ENCODE results near the gene ATL3. TPM values are rescaled to one million over a fixed set of nuclear protein-coding genes. Genes with fewer than 3 reads are reported as not detected.
"Not testable (repeated sequence)": the region's sequence is repeated elsewhere in the genome, so short reads cannot be mapped to it uniquely, and the experiment has no call there.

Gene ATL3
- total and polyA plus RNA-seq, 7 donors = 8.4 to 115 (median 97.8) TPM

GRCh38 chr11:63687845-63688244 is 16.7 kb upstream of the ATL3 start:
- Histone ChIP-seq H3K36me3 (no peaks in the 10 kb centered on the region), H3K4me1 (peaks cover 0 to 43% (median 27%) of the 10 kb centered on the region in 4 donors), H3K4me3 (no peak overlapping the region), H3K27ac (no peak overlapping the region), H3K9me3 (no peaks in the 10 kb centered on the region), H3K27me3 (no peaks in the 10 kb centered on the region)
- intact Hi-C loops (cut with DNase I) = no loop called here
- TF ChIP-seq, protein P1, sequence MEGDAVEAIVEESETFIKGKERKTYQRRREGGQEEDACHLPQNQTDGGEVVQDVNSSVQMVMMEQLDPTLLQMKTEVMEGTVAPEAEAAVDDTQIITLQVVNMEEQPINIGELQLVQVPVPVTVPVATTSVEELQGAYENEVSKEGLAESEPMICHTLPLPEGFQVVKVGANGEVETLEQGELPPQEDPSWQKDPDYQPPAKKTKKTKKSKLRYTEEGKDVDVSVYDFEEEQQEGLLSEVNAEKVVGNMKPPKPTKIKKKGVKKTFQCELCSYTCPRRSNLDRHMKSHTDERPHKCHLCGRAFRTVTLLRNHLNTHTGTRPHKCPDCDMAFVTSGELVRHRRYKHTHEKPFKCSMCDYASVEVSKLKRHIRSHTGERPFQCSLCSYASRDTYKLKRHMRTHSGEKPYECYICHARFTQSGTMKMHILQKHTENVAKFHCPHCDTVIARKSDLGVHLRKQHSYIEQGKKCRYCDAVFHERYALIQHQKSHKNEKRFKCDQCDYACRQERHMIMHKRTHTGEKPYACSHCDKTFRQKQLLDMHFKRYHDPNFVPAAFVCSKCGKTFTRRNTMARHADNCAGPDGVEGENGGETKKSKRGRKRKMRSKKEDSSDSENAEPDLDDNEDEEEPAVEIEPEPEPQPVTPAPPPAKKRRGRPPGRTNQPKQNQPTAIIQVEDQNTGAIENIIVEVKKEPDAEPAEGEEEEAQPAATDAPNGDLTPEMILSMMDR (IDR thresholded peaks at IDR 0.05) = no peak
- no peak for TF ChIP-seq POLR2AphosphoS5 (IDR thresholded peaks at IDR 0.05)
- TF ChIP-seq POLR2A (IDR thresholded peaks at IDR 0.05) = no peak
- TF ChIP-seq EP300 (IDR thresholded peaks at IDR 0.05) = no peak
- WGBS, 2 donors = 85 to 87% methylated on average over 1 of the region's 1 CpG
- DNase-seq = no peak

GRCh38 chr11:63686926-63687325 is 15.8 kb upstream of the ATL3 start:
- Histone ChIP-seq H3K27me3 (no peaks in the 10 kb centered on the region), H3K4me1 (peaks cover 0 to 48% (median 34%) of the 10 kb centered on the region in 4 donors), H3K9me3 (no peaks in the 10 kb centered on the region), H3K36me3 (no peaks in the 10 kb centered on the region), H3K27ac (peak overlapping the region in 1 of 4 donors; percentile 10), H3K4me3 (no peak overlapping the region)
- intact Hi-C loops (cut with DNase I) = no loop called here
- WGBS, 2 donors = 65 to 77% methylated on average over 2 of the region's 2 CpGs
- no peak for TF ChIP-seq POLR2AphosphoS5 (IDR thresholded peaks at IDR 0.05)
- TF ChIP-seq POLR2A (IDR thresholded peaks at IDR 0.05) = no peak
- no peak for TF ChIP-seq EP300 (IDR thresholded peaks at IDR 0.05)
- TF ChIP-seq, protein P1 (IDR thresholded peaks at IDR 0.05) = no peak
- no peak for DNase-seq

DNA sequence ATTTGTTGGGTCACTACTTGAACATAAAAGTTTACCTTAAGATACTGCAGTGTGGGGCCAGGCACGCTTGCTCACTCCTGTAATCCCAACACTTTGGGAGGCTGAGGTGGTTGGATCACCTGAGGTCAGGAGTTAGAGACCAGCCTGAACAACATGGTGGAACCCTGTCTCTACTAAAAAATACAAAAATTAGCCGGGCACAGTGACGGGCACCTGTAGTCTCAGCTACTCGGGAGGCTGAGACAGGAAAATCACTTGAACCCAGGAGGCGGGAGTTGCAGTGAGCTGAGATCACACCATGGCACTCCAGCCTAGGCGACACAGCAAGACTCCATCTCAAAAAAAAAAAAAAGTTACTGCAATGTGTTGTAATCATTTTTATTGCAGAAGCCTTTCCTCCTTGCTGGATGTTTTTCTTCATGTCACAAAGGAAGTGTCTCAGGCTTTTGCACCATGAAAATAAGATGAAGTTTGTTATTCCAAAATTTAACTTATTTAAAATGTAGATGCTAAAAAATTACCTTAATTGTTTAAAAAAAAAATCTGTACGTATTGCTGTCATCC is 14.1 kb upstream of the ATL3 start:
- H3K27me3 ChIP-seq; DNase-seq; intact Hi-C loops (cut with DNase I); H3K36me3 ChIP-seq; H3K27ac ChIP-seq; H3K4me3 ChIP-seq; H3K9me3 ChIP-seq: not testable (repeated sequence)
- H3K4me1 ChIP-seq = peaks cover 0 to 50% (median 40%) of the 10 kb centered on the region in 4 donors
- WGBS, 2 donors = 90 to 94% methylated on average over 7 of the region's 7 CpGs

DNA sequence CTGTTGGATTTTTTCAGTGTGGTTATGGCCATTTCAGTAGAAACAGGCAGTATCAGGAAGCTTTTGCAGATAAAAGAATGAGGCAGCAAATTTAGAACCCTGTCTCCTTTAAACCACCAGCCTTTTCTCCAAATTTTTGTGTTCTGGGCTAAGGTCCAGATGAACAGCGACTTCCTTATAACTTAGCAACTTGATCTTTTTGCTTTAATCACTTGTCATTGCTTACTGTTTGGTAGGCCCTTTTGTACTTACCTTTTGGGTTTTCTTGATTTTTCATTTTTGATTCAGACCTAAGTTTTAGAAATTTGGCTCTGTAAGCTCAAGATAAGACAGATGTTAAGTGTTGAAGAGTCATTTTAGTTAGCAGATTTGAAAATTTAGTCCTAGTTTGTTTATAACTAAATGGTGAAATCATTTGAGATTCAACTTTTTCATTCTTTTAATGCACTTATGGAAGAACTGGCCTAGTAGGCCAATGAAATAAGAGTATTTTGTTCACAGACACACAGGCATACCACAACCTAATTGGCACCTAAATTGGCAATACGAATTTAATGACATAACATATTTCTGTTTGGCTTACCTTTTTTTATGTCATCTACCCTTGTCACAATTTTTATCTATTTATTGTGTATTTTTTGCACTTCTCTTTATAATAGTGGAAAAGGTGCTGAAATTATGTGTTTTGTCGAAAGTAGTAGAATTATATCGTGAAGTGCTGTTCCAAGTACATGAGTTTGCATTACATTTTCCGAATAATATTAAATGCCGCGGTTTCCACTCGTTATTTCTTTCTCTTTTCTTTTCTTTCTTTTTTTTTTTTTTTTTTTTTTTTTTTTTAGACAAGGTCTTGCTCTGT is 12.2 kb upstream of the ATL3 start:
- Histone ChIP-seq H3K4me1 (peaks cover 0 to 50% (median 38%) of the 10 kb centered on the region in 4 donors), H3K27me3 (no peaks in the 10 kb centered on the region), H3K9me3 (no peaks in the 10 kb centered on the region), H3K4me3 (peak overlapping the region in 3 of 4 donors; percentile 79 to 98 (median 93)), H3K36me3 (no peaks in the 10 kb centered on the region), H3K27ac (peak overlapping the region; percentile 94 to 97 (median 97))
- TF ChIP-seq POLR2AphosphoS5 (IDR thresholded peaks at IDR 0.05) (no peak), POLR2A (IDR thresholded peaks at IDR 0.05) (no peak), EP300 (IDR thresholded peaks at IDR 0.05) (no peak)
- TF ChIP-seq, protein P1 (IDR thresholded peaks at IDR 0.05) = no peak
- DNase-seq = no peak
- intact Hi-C loops (cut with DNase I) = no loop called here
- WGBS, 2 donors = 76 to 82% methylated on average over 8 of the region's 8 CpGs
